ENCODE results near the gene MYO3A.

MYO3A gene

GRCh38 chr10:26242706-26243350, 308.8 kb downstream of the MYO3A start:
- Histone ChIP-seq H3K27me3 (ENCODE audit: low read depth) (no peaks in the 10 kb centered on the region), H3K4me3 (no peak overlapping the region), H3K9me3 (no peaks in the 10 kb centered on the region), H3K4me1 (no peaks in the 10 kb centered on the region), H3K36me3 (replicated peaks) (no peaks in the 10 kb centered on the region)
- in situ Hi-C loops (cut with MboI; ENCODE audit: low sequenced_read_pairs), result no loop called here
- DNase-seq (ENCODE audit: low spot score in 2 of 2), result no peak

DNA sequence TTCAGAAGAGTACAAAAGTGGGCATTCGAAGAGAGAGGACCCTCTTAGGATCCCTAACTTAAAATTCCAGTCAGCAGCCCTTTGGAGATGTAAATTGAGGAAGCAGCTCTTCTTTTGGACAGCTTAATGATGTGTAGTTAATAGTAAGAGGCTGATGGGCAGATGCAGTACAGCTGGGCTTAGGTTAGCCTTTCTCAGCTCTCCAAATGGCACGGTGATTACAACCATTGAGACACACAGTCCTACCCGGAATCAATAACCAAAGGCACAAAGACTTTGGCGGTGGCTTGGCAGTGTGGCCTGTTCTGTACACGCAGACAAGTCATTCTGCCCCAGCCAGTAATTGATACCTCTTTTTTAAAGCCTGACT, 309.3 kb downstream of the MYO3A start:
- Histone ChIP-seq H3K4me3 (no peak overlapping the region), H3K27me3 (ENCODE audit: low read depth) (no peaks in the 10 kb centered on the region), H3K36me3 (replicated peaks) (no peaks in the 10 kb centered on the region), H3K9me3 (no peaks in the 10 kb centered on the region), H3K4me1 (no peaks in the 10 kb centered on the region)
- no peak for DNase-seq (ENCODE audit: low spot score in 2 of 2)
- in situ Hi-C loops (cut with MboI; ENCODE audit: low sequenced_read_pairs), result no loop called here

GRCh38 chr10:26249681-26250080, 315.7 kb downstream of the MYO3A start:
- in situ Hi-C loops (cut with MboI; ENCODE audit: low sequenced_read_pairs), result loop anchor here (25.0 kb wide), 2 partner anchors 362 to 512 kb away; no protein-coding TSS in a partner anchor
- no peak for DNase-seq (ENCODE audit: low spot score in 2 of 2)
- H3K4me1 ChIP-seq, result no peaks in the 10 kb centered on the region
- no peaks in the 10 kb centered on the region for H3K27me3 ChIP-seq (ENCODE audit: low read depth)
- no peaks in the 10 kb centered on the region for H3K36me3 ChIP-seq (replicated peaks)
- no peaks in the 10 kb centered on the region for H3K9me3 ChIP-seq
- no peak overlapping the region for H3K4me3 ChIP-seq

DNA sequence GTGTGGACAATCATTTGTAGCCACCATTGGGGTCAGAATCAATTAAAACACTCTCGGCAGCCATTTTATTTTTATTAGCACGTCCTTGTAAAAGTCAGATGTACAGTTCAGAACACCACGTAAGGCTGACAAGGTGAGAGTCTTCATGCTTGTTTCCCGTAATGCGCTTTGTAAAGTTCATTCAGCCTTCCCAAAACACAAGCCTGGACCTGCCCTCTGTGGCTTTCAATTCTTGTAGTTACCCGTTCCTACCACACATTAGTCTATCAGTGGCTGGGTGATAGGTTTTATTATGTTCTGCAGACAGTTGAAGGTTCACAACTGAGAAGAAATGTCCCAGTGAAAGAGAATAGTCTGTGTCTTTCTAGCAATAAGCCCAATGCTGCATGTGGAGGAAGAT, 317.9 kb downstream of the MYO3A start:
- in situ Hi-C loops (cut with MboI; ENCODE audit: low sequenced_read_pairs), result loop anchor here (25.0 kb wide), 2 partner anchors 365 to 515 kb away; no protein-coding TSS in a partner anchor
- Histone ChIP-seq H3K4me1 (no peaks in the 10 kb centered on the region), H3K9me3 (no peaks in the 10 kb centered on the region), H3K4me3 (no peak overlapping the region), H3K27me3 (ENCODE audit: low read depth) (no peaks in the 10 kb centered on the region; the same call in 1 of the 2 replicates), H3K36me3 (replicated peaks) (no peaks in the 10 kb centered on the region)
- DNase-seq (ENCODE audit: low spot score in 2 of 2), result no peak

- no peaks in the 10 kb centered on the region for H3K36me3 ChIP-seq (replicated peaks)
- H3K27me3 ChIP-seq (ENCODE audit: low read depth), result no peaks in the 10 kb centered on the region; the same call in 1 of the 2 replicates
- H3K4me3 ChIP-seq, result no peak overlapping the region
- H3K9me3 ChIP-seq, result no peaks in the 10 kb centered on the region
- DNase-seq (ENCODE audit: low spot score in 2 of 2), result no peak
- in situ Hi-C loops (cut with MboI; ENCODE audit: low sequenced_read_pairs), result loop anchor here (25.0 kb wide), 2 partner anchors 367 to 517 kb away; no protein-coding TSS in a partner anchor
- no peaks in the 10 kb centered on the region for H3K4me1 ChIP-seq
Observed at GRCh38 chr10:26254616-26255015, 320.6 kb downstream of the MYO3A start.

DNA sequence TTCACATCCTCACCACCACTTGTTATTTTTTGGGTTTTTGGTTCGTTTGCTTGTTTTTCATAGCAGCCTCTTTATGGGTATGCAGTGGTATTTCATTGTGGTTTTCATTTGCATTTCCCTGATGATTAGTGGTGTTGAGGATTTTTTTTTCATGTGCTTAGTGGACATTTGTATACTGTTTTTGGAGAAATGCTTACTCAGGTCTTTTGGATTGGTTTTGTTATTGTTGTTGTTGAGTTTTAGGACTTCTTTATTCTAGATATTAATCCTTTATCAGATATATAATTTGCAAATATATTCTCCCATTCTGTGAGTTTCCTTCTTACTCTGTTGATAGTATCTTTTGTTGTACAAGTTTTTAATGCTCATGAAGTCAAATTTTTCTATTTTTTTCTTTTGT, 325.3 kb downstream of the MYO3A start:
- in situ Hi-C loops (cut with MboI; ENCODE audit: low sequenced_read_pairs), result loop anchor here (25.0 kb wide), 2 partner anchors 372 to 522 kb away; no protein-coding TSS in a partner anchor
- Histone ChIP-seq H3K4me3 (no peak overlapping the region), H3K9me3 (no peaks in the 10 kb centered on the region), H3K4me1 (no peaks in the 10 kb centered on the region), H3K27me3 (ENCODE audit: low read depth) (no peaks in the 10 kb centered on the region; the same call in 1 of the 2 replicates), H3K36me3 (replicated peaks) (no peaks in the 10 kb centered on the region)
- DNase-seq (ENCODE audit: low spot score in 2 of 2), result no peak
